Body of pancreas (tissue), 4 donors: Measurements from ENCODE around the gene BARX1.

Experiments
- POLR2A ChIP-seq, 3 donors: fragments of 450-650 bp; IDR thresholded peaks; one replicate each; pipeline ENCODE4 v1.6.1; 2016; ENCODE audit warnings: antibody characterized with exemption in 3 of 3, mild to moderate bottlenecking in 2 of 3
- TF ChIP-seq, protein P1 (sequence below), 7 experiments: fragments of 450-650 bp in 4 of 7; fragments of 200-600 bp in 3 of 7; sonication (generic) in 3 of 7; IDR thresholded peaks; one replicate each; pipeline ENCODE4 v1.5.1; 2016 to 2019; ENCODE audit warnings: antibody characterized with exemption in 7 of 7

DNA sequence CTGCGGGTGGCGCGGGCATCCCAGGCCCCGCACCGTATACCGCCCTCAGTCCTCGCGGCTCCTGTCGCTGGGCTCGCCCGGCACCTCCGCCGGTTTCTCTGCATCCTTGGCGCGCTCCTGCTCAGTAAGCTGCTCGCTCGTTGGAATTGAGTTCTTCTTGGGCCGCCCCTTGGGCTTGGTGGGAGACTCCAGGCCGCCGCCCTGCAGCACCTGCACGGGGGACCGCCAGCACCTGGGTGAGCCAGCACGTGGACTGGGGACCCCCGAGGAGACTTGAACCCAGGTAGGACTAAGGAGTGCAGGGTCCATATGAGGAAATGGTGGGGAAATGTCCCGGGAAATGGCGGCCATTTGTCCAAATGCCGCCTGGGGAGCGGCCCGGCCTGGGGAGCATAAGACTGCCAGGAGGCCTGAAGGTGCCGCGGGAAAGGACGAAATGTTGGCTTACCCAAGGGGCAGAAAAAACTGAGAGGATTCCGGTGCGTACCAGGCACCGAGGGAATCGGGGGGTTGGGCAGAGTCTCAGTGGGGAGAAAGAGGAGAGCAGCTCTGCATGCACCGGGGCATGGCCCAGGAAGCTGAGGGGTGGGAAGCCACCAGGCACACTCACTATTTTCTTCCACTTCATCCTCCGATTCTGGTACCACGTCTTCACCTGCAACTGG is 2.9 kb downstream of the BARX1 start:
- TF ChIP-seq POLR2A (IDR thresholded peaks at IDR 0.05) = no peak
- TF ChIP-seq, protein P1, sequence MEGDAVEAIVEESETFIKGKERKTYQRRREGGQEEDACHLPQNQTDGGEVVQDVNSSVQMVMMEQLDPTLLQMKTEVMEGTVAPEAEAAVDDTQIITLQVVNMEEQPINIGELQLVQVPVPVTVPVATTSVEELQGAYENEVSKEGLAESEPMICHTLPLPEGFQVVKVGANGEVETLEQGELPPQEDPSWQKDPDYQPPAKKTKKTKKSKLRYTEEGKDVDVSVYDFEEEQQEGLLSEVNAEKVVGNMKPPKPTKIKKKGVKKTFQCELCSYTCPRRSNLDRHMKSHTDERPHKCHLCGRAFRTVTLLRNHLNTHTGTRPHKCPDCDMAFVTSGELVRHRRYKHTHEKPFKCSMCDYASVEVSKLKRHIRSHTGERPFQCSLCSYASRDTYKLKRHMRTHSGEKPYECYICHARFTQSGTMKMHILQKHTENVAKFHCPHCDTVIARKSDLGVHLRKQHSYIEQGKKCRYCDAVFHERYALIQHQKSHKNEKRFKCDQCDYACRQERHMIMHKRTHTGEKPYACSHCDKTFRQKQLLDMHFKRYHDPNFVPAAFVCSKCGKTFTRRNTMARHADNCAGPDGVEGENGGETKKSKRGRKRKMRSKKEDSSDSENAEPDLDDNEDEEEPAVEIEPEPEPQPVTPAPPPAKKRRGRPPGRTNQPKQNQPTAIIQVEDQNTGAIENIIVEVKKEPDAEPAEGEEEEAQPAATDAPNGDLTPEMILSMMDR (IDR thresholded peaks at IDR 0.05) = no peak
